HCT116 (cell line): ENCODE results near the gene SAP30L. TPM values are rescaled to one million over a fixed set of nuclear protein-coding genes. Genes with fewer than 3 reads are reported as not detected.

Experiments
- ATAC-seq: fragments of 200-7000 bp; cut with Tn5 transposase; 2 replicates; pipeline ENCODE4 v1.9.1; 2020; ENCODE audit warnings: mild to moderate bottlenecking, moderate library complexity
- BruUV-seq: library from RNA; stranded (reverse); fragments of 400-500 nt; replicated peaks from 2 replicates; lab custom pipeline; 2021; lab: Mats Ljungman, UMichigan
- CTCF ChIA-PET: fragments of 300-600 bp; sonication (Branson Sonifier 250); formaldehyde crosslinking; loops from one replicate; lab custom pipeline; 2021; ENCODE audit warnings: antibody characterized with exemption; lab: Charles Lee
- POLR2A ChIA-PET: fragments of 300-600, 350-600 bp; sonication (Branson Sonifier 250); formaldehyde crosslinking; loops from one replicate; lab custom pipeline; 2021; ENCODE audit warnings: antibody characterized with exemption; lab: Charles Lee
- RAD21 ChIA-PET, 2 experiments: fragments of 300-600 bp; sonication (Branson Sonifier 250); formaldehyde crosslinking; loops; one replicate each; lab custom pipeline; 2023; ENCODE audit warnings: low total read pairs in 2 of 2; ENCODE audit not compliant: uncharacterized antibody in 2 of 2, unreplicated experiment in 2 of 2, low non-redundant PET in 1 of 2; lab: Charles Lee
- DNase-seq: peaks from one replicate; pipeline ENCODE4 v3.0.0-alpha.2; 2010; ENCODE audit warnings: low read depth, low spot score
- H2AFZ ChIP-seq: fragments of 200-600 bp; shearing (Covaris generic), sonication (generic); 2 replicates; pipeline ENCODE4 v1.6.1; 2017; ENCODE audit warnings: low read depth, mixed run types, mixed read lengths, antibody characterized with exemption, low read length; ENCODE audit not compliant: poor library complexity, severe bottlenecking
- H3K27ac ChIP-seq: 2 replicates; pipeline ENCODE4 v1.5.1; 2012; ENCODE audit warnings: low read depth, low read length
- H3K27me3 ChIP-seq: fragments of 200-600 bp; sonication (generic); 2 replicates; pipeline ENCODE4 v1.6.1; 2016; ENCODE audit warnings: mixed run types, low read length, mixed read lengths; ENCODE audit not compliant: insufficient read depth
- H3K36me3 ChIP-seq, 2 experiments: fragments of 200-500 bp in 1 of 2; fragments of 200-600 bp in 1 of 2; sonication (Bioruptor generic) in 1 of 2; sonication (generic) in 1 of 2; 2 replicates each; pipeline versions ENCODE4 v1.5.1 to v1.6.1; 2014 to 2016; ENCODE audit warnings: low read length in 2 of 2, inconsistent platforms in 1 of 2, mixed read lengths in 1 of 2, mixed run types in 1 of 2; ENCODE audit not compliant: insufficient read depth in 2 of 2, control insufficient read depth in 1 of 2
- H3K4me1 ChIP-seq, 2 experiments: fragments of 200-600 bp in 1 of 2; sonication (generic) in 1 of 2; 2 replicates each; pipeline versions ENCODE4 v1.5.1 to v1.6.1; 2012 to 2017; ENCODE audit warnings: low read length in 2 of 2, inconsistent platforms in 1 of 2, mild to moderate bottlenecking in 1 of 2, mixed read lengths in 1 of 2, mixed run types in 1 of 2, moderate library complexity in 1 of 2; ENCODE audit not compliant: insufficient read depth in 2 of 2, control insufficient read depth in 1 of 2
- H3K4me2 ChIP-seq: fragments of 200-600 bp; sonication (generic); 2 replicates; pipeline ENCODE4 v1.6.1; 2017; ENCODE audit warnings: mixed run types, low read length, mixed read lengths
- H3K4me3 ChIP-seq, 2 experiments: fragments of 200-600 bp in 1 of 2; sonication (generic) in 1 of 2; replicated peaks in 1 of 2; 2 replicates each; pipeline ENCODE4 v1.5.1; 2011 to 2016; ENCODE audit warnings: low read length in 2 of 2, control low read depth in 1 of 2, low read depth in 1 of 2, mild to moderate bottlenecking in 1 of 2, mixed read lengths in 1 of 2, mixed run types in 1 of 2
- H3K79me2 ChIP-seq: fragments of 200-600 bp; sonication (generic); 2 replicates; pipeline ENCODE4 v1.6.1; 2017; ENCODE audit warnings: mild to moderate bottlenecking, mixed run types, low read length, moderate library complexity, mixed read lengths; ENCODE audit not compliant: insufficient read depth
- H3K9ac ChIP-seq: fragments of 200-600 bp; sonication (generic); 2 replicates; pipeline ENCODE4 v1.6.1; 2016; ENCODE audit warnings: low read length, mixed read lengths
- H3K9me2 ChIP-seq: fragments of 200-600 bp; sonication (generic), shearing (Covaris generic); 2 replicates; pipeline ENCODE4 v1.6.1; 2017; ENCODE audit warnings: mixed run types, mild to moderate bottlenecking, moderate library complexity; ENCODE audit not compliant: insufficient read depth
- H3K9me3 ChIP-seq, 2 experiments: fragments of 200-500 bp in 1 of 2; fragments of 200-600 bp in 1 of 2; sonication (Bioruptor generic) in 1 of 2; sonication (generic) in 1 of 2; 2 replicates each; pipeline ENCODE4 v1.6.1; 2014 to 2017; ENCODE audit warnings: low read length in 2 of 2, mixed read lengths in 2 of 2, inconsistent platforms in 1 of 2, low read depth in 1 of 2, mild to moderate bottlenecking in 1 of 2, mixed run types in 1 of 2, moderate library complexity in 1 of 2; ENCODE audit not compliant: control insufficient read depth in 1 of 2, insufficient read depth in 1 of 2
- H4K20me1 ChIP-seq: fragments of 200-600 bp; sonication (generic), shearing (Covaris generic); 2 replicates; pipeline ENCODE4 v1.6.1; 2017; ENCODE audit warnings: mixed run types, mild to moderate bottlenecking, moderate library complexity; ENCODE audit not compliant: insufficient read depth
- CBX3 ChIP-seq: IDR thresholded peaks from 2 replicates; pipeline ENCODE4 v1.6.1; 2012; ENCODE audit warnings: low read depth
- CEBPB ChIP-seq: IDR thresholded peaks from 2 replicates; pipeline ENCODE4 v1.6.1; 2012; ENCODE audit warnings: low read depth
- EGR1 ChIP-seq: IDR thresholded peaks from 2 replicates; pipeline ENCODE4 v1.6.1; 2012; ENCODE audit warnings: low read depth
- EZH2phosphoT487 ChIP-seq: fragments of 200-600 bp; IDR thresholded peaks from 2 replicates; pipeline ENCODE4 v1.6.1; 2018; ENCODE audit warnings: antibody characterized with exemption, borderline replicate concordance
- FOSL1 ChIP-seq: IDR thresholded peaks from 2 replicates; pipeline ENCODE4 v1.6.1; 2012; ENCODE audit warnings: low read depth
- SP1 ChIP-seq: IDR thresholded peaks from 2 replicates; pipeline ENCODE4 v1.6.1; 2012; ENCODE audit warnings: low read depth
- SRF ChIP-seq: IDR thresholded peaks from 2 replicates; pipeline ENCODE4 v1.6.1; 2012; ENCODE audit warnings: low read depth
- YY1 ChIP-seq: IDR thresholded peaks from 2 replicates; pipeline ENCODE4 v1.6.1; 2011; ENCODE audit warnings: low read length, low read depth, moderate library complexity, mild to moderate bottlenecking; ENCODE audit not compliant: insufficient replicate concordance; ENCODE audit errors: extremely low read depth
- ZFX ChIP-seq: fragments of 450-650 bp; IDR thresholded peaks from 2 replicates; pipeline ENCODE4 v1.6.1; 2017
- ZNF274 ChIP-seq: fragments of 200-500 bp; sonication (Bioruptor generic); IDR thresholded peaks from 2 replicates; pipeline ENCODE4 v1.6.1; 2014; ENCODE audit warnings: mild to moderate bottlenecking, low read depth, low read length, inconsistent platforms
- intact Hi-C: fragments of 100-400 bp; cut with micrococcal nuclease; formaldehyde crosslinking; loops from 2 replicates; pipeline ENCODE4 v1.10.0; 2022
- total RNA-seq: library from RNA; stranded (reverse); gene quantifications from one replicate; pipeline ENCODE4 v1.2.1, GENCODE V29; 2021; ENCODE audit not compliant: unreplicated experiment
- TF ChIP-seq, protein P1 (sequence below): IDR thresholded peaks from 2 replicates; pipeline ENCODE4 v1.6.1; 2011; ENCODE audit warnings: mild to moderate bottlenecking, low read length, moderate library complexity; ENCODE audit not compliant: insufficient replicate concordance; ENCODE audit errors: extremely low read depth
- TF ChIP-seq, protein P2 (sequence below): IDR thresholded peaks from 2 replicates; pipeline ENCODE4 v1.6.1; 2012

SAP30L gene
- total RNA-seq, 1 experiment from 2014 or later, result 25.5 TPM

DNA sequence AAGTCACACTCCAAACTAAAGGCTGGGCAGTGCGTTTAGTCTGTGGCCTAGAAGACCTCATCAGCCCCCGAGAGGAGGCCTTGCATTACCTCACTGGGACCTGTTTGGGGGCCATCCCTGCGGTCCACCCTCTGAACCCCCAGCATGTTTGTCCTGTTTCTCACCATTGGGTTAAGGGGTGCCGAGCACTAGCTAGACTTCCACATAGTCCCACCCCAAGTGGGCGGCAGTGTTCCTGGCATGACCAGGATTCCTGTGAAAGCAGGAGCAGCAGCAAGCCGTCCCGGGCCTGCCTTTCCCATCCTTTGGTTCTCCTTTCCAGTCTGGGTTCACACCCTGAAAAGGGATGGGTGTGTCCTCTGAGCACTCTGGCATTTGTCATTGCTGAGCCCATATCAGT, 26.6 kb upstream of the SAP30L start:
- ATAC-seq (no peak), DNase-seq (no peak)
- BruUV-seq, result no TSS peak
- intact Hi-C loops, result no loop called here
- Histone ChIP-seq H3K9me3 (no peaks in the 10 kb centered on the region), H4K20me1 (no peaks in the 10 kb centered on the region), H3K9me2 (no peaks in the 10 kb centered on the region), H3K36me3 (no peaks in the 10 kb centered on the region), H3K9ac (no peak overlapping the region), H3K4me2 (no peak overlapping the region), H3K4me1 (no peaks in the 10 kb centered on the region), H3K27me3 (no peaks in the 10 kb centered on the region), H2AFZ (no peak overlapping the region), H3K4me3 (no peak overlapping the region), H3K27ac (no peak overlapping the region), H3K79me2 (no peaks in the 10 kb centered on the region)
- ChIA-PET POLR2A (no interaction called here), CTCF (no interaction called here), RAD21 (no interaction called here)
- TF ChIP-seq SP1 (no peak), ZFX (no peak), EZH2phosphoT487 (no peak), CEBPB (no peak), ZNF274 (no peak), EGR1 (no peak), FOSL1 (no peak), CBX3 (no peak), SRF (no peak), YY1 (no peak)
- TF ChIP-seq, protein P1, sequence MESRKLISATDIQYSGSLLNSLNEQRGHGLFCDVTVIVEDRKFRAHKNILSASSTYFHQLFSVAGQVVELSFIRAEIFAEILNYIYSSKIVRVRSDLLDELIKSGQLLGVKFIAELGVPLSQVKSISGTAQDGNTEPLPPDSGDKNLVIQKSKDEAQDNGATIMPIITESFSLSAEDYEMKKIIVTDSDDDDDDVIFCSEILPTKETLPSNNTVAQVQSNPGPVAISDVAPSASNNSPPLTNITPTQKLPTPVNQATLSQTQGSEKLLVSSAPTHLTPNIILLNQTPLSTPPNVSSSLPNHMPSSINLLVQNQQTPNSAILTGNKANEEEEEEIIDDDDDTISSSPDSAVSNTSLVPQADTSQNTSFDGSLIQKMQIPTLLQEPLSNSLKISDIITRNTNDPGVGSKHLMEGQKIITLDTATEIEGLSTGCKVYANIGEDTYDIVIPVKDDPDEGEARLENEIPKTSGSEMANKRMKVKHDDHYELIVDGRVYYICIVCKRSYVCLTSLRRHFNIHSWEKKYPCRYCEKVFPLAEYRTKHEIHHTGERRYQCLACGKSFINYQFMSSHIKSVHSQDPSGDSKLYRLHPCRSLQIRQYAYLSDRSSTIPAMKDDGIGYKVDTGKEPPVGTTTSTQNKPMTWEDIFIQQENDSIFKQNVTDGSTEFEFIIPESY, result no peak
- TF ChIP-seq, protein P2, sequence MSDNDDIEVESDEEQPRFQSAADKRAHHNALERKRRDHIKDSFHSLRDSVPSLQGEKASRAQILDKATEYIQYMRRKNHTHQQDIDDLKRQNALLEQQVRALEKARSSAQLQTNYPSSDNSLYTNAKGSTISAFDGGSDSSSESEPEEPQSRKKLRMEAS, result no peak
